Osteoblast (primary cell): ENCODE data around the gene MUC6. TPM values are rescaled to one million over a fixed set of nuclear protein-coding genes. Genes with fewer than 3 reads are reported as not detected.

ENCODE experiments used
- DNase-seq: peaks from one replicate; pipeline ENCODE4 v3.0.0; 2011; ENCODE audit warnings: low spot score, mixed read lengths; ENCODE audit not compliant: insufficient read length; ENCODE audit errors: missing footprints
- H2AFZ ChIP-seq: 2 replicates; pipeline ENCODE4 v1.6.0; 2011; ENCODE audit warnings: mild to moderate bottlenecking, low read length
- H3K27ac ChIP-seq: 2 replicates; pipeline ENCODE4 v1.5.1; 2011; ENCODE audit warnings: mild to moderate bottlenecking, low read depth, low read length, moderate library complexity
- H3K27me3 ChIP-seq: 2 replicates; pipeline ENCODE4 v1.6.0; 2012; ENCODE audit warnings: mild to moderate bottlenecking, control low read depth, inconsistent platforms, low read length, moderate library complexity; ENCODE audit not compliant: insufficient read depth
- H3K36me3 ChIP-seq: 2 replicates; pipeline ENCODE4 v1.5.1; 2011; ENCODE audit warnings: mild to moderate bottlenecking, low read length, control low read depth, moderate library complexity; ENCODE audit not compliant: insufficient read depth
- H3K4me1 ChIP-seq: 2 replicates; pipeline ENCODE4 v1.5.1; 2011; ENCODE audit warnings: mild to moderate bottlenecking, low read length, control low read depth, moderate library complexity; ENCODE audit not compliant: insufficient read depth
- H3K4me2 ChIP-seq: 2 replicates; pipeline ENCODE4 v1.6.0; 2011; ENCODE audit warnings: mild to moderate bottlenecking, low read length; ENCODE audit not compliant: insufficient read depth
- H3K4me3 ChIP-seq: fragments of 200-600 bp; sonication (generic); 3 replicates; pipeline ENCODE4 v1.5.1; 2012; ENCODE audit warnings: mild to moderate bottlenecking, low read length, inconsistent platforms; ENCODE audit not compliant: insufficient read depth
- H3K79me2 ChIP-seq: 2 replicates; pipeline ENCODE4 v1.6.0; 2012; ENCODE audit warnings: mild to moderate bottlenecking, low read length, control low read depth, inconsistent platforms; ENCODE audit not compliant: insufficient read depth
- H3K9me3 ChIP-seq: 2 replicates; pipeline ENCODE4 v1.5.1; 2011; ENCODE audit warnings: low read depth, low read length, control low read depth
- H4K20me1 ChIP-seq: 2 replicates; pipeline ENCODE4 v1.6.0; 2012; ENCODE audit warnings: mild to moderate bottlenecking, low read length, control low read depth; ENCODE audit not compliant: insufficient read depth
- total RNA-seq: library from RNA; depleted of rRNA; stranded (reverse); fragments of >200 nt; gene quantifications from 2 replicates; pipeline ENCODE4 v1.2.3, GENCODE V29; 2012
- TF ChIP-seq, protein P1 (sequence below): IDR thresholded peaks from 2 replicates; pipeline ENCODE4 v1.5.1; 2011; ENCODE audit warnings: mild to moderate bottlenecking, low read depth, low read length, moderate library complexity; ENCODE audit errors: extremely low read depth

MUC6 gene
- total RNA-seq, 1 donor = not detected

DNA sequence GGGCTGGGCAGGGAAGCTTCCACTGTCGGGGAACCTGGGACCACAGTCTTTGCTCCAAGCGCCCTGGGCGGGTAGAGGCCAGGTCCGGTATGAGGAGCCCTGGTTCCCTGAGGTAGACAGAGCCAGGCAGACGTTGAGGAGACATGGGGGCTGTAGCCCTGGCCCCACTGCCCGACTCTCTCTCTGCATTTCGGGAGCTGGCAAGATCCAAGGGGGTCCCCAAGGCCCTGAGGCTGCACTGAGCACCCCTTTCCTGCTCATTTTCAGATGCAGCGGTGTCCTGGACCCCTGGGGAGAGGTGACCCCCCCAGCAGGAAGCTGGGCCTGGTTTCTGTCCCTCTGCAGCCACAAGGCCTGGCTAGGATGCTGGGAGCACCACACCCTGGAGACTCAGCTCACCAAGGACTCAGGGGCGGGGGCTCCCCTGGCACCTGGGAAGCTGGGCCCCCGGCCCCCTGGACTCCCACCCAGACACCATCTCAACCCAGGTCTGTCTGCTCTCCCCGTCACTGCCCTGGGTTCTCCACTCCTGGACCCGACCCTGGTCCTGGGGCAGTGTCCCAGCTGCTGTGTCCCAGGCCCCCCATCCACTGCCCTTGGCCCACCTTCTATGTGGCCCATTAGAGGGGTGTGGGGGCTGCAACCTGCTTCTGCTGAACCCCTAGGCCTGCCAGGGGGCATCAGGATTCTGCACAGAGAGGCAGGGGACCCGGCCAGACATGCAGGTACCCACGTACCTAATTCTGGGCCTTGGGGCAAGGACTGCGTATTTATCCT lies 15.0 kb upstream of the MUC6 start:
- Histone ChIP-seq H3K9me3 (no peaks in the 10 kb centered on the region), H2AFZ (peak overlapping the region; percentile 7), H3K4me1 (no peaks in the 10 kb centered on the region), H3K27me3 (peaks cover 25% of the 10 kb centered on the region), H3K4me2 (no peak overlapping the region), H3K27ac (no peak overlapping the region), H3K79me2 (no peaks in the 10 kb centered on the region), H3K36me3 (no peaks in the 10 kb centered on the region), H3K4me3 (no peak overlapping the region), H4K20me1 (no peaks in the 10 kb centered on the region)
- DNase-seq = peak; percentile 49
- TF ChIP-seq, protein P1, sequence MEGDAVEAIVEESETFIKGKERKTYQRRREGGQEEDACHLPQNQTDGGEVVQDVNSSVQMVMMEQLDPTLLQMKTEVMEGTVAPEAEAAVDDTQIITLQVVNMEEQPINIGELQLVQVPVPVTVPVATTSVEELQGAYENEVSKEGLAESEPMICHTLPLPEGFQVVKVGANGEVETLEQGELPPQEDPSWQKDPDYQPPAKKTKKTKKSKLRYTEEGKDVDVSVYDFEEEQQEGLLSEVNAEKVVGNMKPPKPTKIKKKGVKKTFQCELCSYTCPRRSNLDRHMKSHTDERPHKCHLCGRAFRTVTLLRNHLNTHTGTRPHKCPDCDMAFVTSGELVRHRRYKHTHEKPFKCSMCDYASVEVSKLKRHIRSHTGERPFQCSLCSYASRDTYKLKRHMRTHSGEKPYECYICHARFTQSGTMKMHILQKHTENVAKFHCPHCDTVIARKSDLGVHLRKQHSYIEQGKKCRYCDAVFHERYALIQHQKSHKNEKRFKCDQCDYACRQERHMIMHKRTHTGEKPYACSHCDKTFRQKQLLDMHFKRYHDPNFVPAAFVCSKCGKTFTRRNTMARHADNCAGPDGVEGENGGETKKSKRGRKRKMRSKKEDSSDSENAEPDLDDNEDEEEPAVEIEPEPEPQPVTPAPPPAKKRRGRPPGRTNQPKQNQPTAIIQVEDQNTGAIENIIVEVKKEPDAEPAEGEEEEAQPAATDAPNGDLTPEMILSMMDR = no peak

DNA sequence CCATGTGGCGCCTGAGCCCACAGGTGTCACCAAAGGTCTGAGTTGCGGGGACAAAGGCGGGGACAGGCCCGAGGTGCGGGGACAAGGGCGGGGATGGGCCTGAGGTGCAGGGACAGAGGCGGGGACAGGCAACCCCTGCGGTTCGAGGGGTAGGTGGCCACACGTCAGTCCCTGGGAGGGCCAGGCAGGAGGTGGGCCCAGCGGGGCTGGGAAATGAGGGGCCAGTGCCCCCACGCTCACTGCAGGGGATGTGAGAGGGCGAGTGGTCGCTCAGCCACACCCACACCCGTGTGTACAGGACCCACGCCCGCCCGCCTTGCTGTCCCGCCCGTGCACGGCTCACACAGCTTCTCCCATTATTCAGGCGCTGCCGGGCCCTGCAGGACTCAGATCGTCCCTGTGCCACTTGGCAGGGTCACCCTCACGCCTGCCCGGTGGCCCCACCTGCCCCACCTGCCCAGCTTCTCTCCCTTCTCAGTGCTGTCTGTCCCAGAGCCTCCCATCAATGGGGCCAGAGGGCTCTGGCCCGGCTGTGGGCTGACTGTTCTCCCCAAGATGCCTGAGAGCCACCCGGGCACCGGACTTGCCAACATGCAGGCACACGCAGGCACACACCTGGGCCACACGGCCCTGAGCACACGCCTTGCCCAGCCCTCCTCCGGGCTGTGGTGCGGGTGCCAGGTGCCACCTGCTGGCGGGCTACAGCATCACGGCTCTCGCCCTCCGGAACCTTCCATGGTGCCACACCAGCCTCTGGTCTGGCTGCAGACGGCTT lies 14.2 kb upstream of the MUC6 start:
- Histone ChIP-seq H3K79me2 (no peaks in the 10 kb centered on the region), H2AFZ (peak overlapping the region; percentile 7), H4K20me1 (no peaks in the 10 kb centered on the region), H3K4me3 (no peak overlapping the region), H3K36me3 (no peaks in the 10 kb centered on the region), H3K27ac (no peak overlapping the region), H3K4me2 (no peak overlapping the region), H3K27me3 (peaks cover 25% of the 10 kb centered on the region), H3K4me1 (no peaks in the 10 kb centered on the region), H3K9me3 (no peaks in the 10 kb centered on the region)
- TF ChIP-seq, protein P1 = peak; percentile 80
- peak; percentile 99 for DNase-seq

DNA sequence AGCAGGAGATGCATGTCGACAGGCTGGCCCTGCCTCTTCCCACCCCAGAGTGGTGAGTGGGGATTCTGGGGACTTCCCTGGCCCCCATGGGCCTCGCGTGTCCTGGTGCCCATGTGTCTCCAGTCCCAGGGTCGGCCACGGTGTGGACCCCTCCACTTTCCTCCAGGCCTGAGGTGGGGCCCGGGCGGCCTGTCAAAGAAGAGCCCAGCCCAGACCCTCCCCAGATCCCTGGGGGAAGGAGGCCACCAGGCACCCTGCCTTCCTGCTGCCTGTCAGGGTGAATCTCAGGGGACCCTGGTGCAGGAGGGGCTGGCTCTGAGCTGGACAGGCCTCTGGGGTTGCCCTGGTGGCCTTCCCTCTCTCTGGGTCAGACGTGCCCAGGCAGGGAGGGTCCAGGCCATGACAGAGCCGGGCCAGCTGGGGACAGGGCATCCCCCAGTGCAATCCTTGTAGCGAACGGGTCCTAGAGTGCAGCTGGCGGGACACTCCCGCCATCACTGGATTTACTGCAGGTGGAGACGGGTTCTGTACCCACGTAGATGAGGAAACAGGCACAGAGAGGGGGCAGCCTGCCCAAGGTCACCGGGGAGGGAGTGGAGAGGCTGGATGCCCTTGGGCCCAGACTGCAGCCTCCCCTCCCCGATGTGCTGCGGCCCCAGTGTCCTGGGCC lies 13.5 kb upstream of the MUC6 start:
- H4K20me1 ChIP-seq = no peaks in the 10 kb centered on the region

More for the DNA sequence above, 13.5 kb upstream of the MUC6 start:
- Histone ChIP-seq H3K27me3 (peaks cover 25% of the 10 kb centered on the region), H3K27ac (no peak overlapping the region), H3K9me3 (no peaks in the 10 kb centered on the region), H3K4me3 (no peak overlapping the region), H3K79me2 (no peaks in the 10 kb centered on the region), H3K4me2 (no peak overlapping the region), H3K36me3 (no peaks in the 10 kb centered on the region), H2AFZ (no peak overlapping the region), H3K4me1 (no peaks in the 10 kb centered on the region)
- DNase-seq = peak; percentile 59
- TF ChIP-seq, protein P1 = no peak
